Heart left ventricle (tissue), 16 donors: ENCODE results near the gene NAT14. TPM values are rescaled to one million over a fixed set of nuclear protein-coding genes. Genes with fewer than 3 reads are reported as not detected.
"Not testable (repeated sequence)": the region's sequence is repeated elsewhere in the genome, so short reads cannot be mapped to it uniquely, and the experiment has no call there.

Source experiments
- ATAC-seq, 4 donors: fragments of 200-7000 bp; cut with Tn5 transposase; one replicate each; pipeline ENCODE4 v1.9.1; 2020 to 2022; ENCODE audit warnings: moderate library complexity in 4 of 4, mild to moderate bottlenecking in 3 of 4, moderate number of reproducible peaks in 1 of 4
- DNase-seq, 5 donors: peaks; one replicate each; pipeline ENCODE4 v3.0.0-alpha.2; 2020
- H3K27ac ChIP-seq, 12 donors: fragments of 200-600 bp; sonication (generic) in 4 of 12; one replicate each; pipeline versions ENCODE4 v1.5.0 to v1.8.0; 2016 to 2022; ENCODE audit warnings: mild to moderate bottlenecking in 2 of 12
- H3K27me3 ChIP-seq, 9 donors: fragments of 200-600 bp; sonication (generic) in 2 of 9; one replicate each; pipeline versions ENCODE4 v1.5.1 to v1.8.0; 2016 to 2022; ENCODE audit warnings: mild to moderate bottlenecking in 3 of 9
- H3K36me3 ChIP-seq, 9 donors: fragments of 200-600 bp; sonication (generic) in 2 of 9; one replicate each; pipeline versions ENCODE4 v1.5.0 to v1.8.0; 2018 to 2022; ENCODE audit warnings: mild to moderate bottlenecking in 2 of 9
- H3K4me1 ChIP-seq, 12 donors: fragments of 200-600 bp; sonication (generic) in 4 of 12; one replicate each; pipeline versions ENCODE4 v1.5.0 to v1.8.0; 2016 to 2022; ENCODE audit warnings: mild to moderate bottlenecking in 3 of 12
- H3K4me3 ChIP-seq, 12 donors: fragments of 200-600 bp; sonication (generic) in 4 of 12; one replicate each; pipeline versions ENCODE4 v1.5.0 to v1.8.0; 2017 to 2022; ENCODE audit warnings: mild to moderate bottlenecking in 9 of 12, moderate library complexity in 4 of 12
- H3K9me3 ChIP-seq, 12 donors: fragments of 200-600 bp; sonication (generic) in 4 of 12; one replicate each; pipeline versions ENCODE4 v1.5.0 to v1.8.0; 2016 to 2022; ENCODE audit warnings: mild to moderate bottlenecking in 1 of 12
- CTCF ChIP-seq, 12 donors: fragments of 200-600 bp; sonication (generic) in 4 of 12; IDR thresholded peaks; one replicate each; pipeline versions ENCODE4 v1.5.0 to v1.8.0; 2018 to 2022; ENCODE audit warnings: antibody characterized with exemption in 12 of 12, mild to moderate bottlenecking in 5 of 12
- POLR2A ChIP-seq, 2 donors: fragments of 450-650 bp; IDR thresholded peaks; one replicate each; pipeline ENCODE4 v1.6.1; 2017; ENCODE audit warnings: antibody characterized with exemption in 2 of 2, mild to moderate bottlenecking in 2 of 2, moderate library complexity in 2 of 2
- WGBS, 4 donors: extraction: QIAGEN DNeasy Blood & Tissue Kit in 2 of 4; methylation state at CpG; one replicate each; pipeline versions ENCODE4 v1.1.5 to v1.1.7; 2013 to 2018; 5-methylcytosine and 5-hydroxymethylcytosine counted together
- intact Hi-C, 10 donors: fragments of 100-400 bp; cut with DNase I; formaldehyde crosslinking; loops; one replicate each; pipeline versions ENCODE4 v1.11.1 to v1.14.2; 2022
- polyA plus RNA-seq, 2 donors: library from polyadenylated mRNA; stranded (reverse); fragments of 200-250 nt; gene quantifications; one replicate each; pipeline ENCODE4 v1.2.3, GENCODE V29; 2013
- total RNA-seq, 9 donors: library from RNA; depleted of rRNA in 2 of 9; stranded (reverse); fragments of >200 nt in 2 of 9; fragmentation: NEBNext Ultra II Directional in 3 of 9; extraction: Animal tissue kit (Norgen Biotek cat#: 25700) in 3 of 9; gene quantifications; one replicate each; pipeline versions ENCODE4 v1.1.0 to v1.2.4, GENCODE V29; 2016 to 2023
- donor health status: ischemic (EF 13 %, LVEDD 7.1; RV severe dilation, severe dysfunction).
- donor health status: healthy with polysubstance abuse.
- donor health status: DM: no; HTN: yes; CAD: no.
- donor health status: DM: no; HTN: no; CAD: no.
- donor health status: ischemic (EF 25% LVEDD 6.9; RV normal size, moderate dysfunction).
- donor health status: ischemic (EF 25% LVEDD 5.7; RV mildly dilated, moderate dysfunction).
- donor health status: healthy.
- donor health status: DM: yes; HTN: yes; CAD: no.
- donor health status: ischemic (EF 35%, LVEDD 5.7; RV mildly dilated, moderate dysfunction).
- donor health status: nonischemic (EF 11% LVEDD 7.7; RV severe dilation, severe dysfunction).
- donor health status: DM: yes; HTN: yes; CAD: no.
- donor health status: PGD.
- donor health status: ischemic (EF 29% LVEDD 5.4; RV normal size, mild dysfunction).
- donor health status: nonischemic (EF 23%, LVEDD 6.1; RV moderate dilation, normal function).

Gene NAT14
- total and polyA plus RNA-seq, 11 donors = 2.9 to 10.4 (median 7.3) TPM

- Histone ChIP-seq H3K36me3 (no peaks in the 10 kb centered on the region), H3K4me1 (peaks cover 0 to 14% (median 7%) of the 10 kb centered on the region in 12 donors), H3K4me3 (no peak overlapping the region), H3K27ac (no peak overlapping the region), H3K27me3 (peaks cover 0 to 6% (median 0%) of the 10 kb centered on the region in 9 donors), H3K9me3 (no peaks in the 10 kb centered on the region)
- 24 to 45% (median 28%) methylated on average over 15 of the region's 15 CpGs for WGBS, 4 donors
- intact Hi-C loops = loop anchor here in 1 of 10 donors (5.0 kb wide), 1 partner anchor 34 kb away; no protein-coding TSS in a partner anchor
- DNase-seq (no peak), ATAC-seq (no peak)
- no peak for TF ChIP-seq POLR2A (IDR thresholded peaks at IDR 0.05)
- no peak for TF ChIP-seq CTCF (IDR thresholded peaks at IDR 0.05)
Measured at GRCh38 chr19:55528030-55528803, 43.2 kb downstream of the NAT14 start.

- peaks cover 0 to 14% (median 7%) of the 10 kb centered on the region in 12 donors for H3K4me1 ChIP-seq
- intact Hi-C loops = loop anchor here in 2 of 10 donors (5.0 kb wide), 2 partner anchors 33 to 48 kb away; no protein-coding TSS in a partner anchor
- TF ChIP-seq POLR2A (IDR thresholded peaks at IDR 0.05) (no peak), CTCF (IDR thresholded peaks at IDR 0.05) (no peak)
- H3K9me3 ChIP-seq = no peaks in the 10 kb centered on the region
- DNase-seq = no peak
- no peak for ATAC-seq
- H3K27ac ChIP-seq = no peak overlapping the region
- WGBS, 4 donors = 81 to 90% (median 84%) methylated on average over 36 to 56 of the region's 56 CpGs
- H3K4me3 ChIP-seq = no peak overlapping the region
- no peaks in the 10 kb centered on the region for H3K36me3 ChIP-seq
- H3K27me3 ChIP-seq = peaks cover 0 to 6% (median 0%) of the 10 kb centered on the region in 9 donors
Measured at GRCh38 chr19:55529636-55530234, 44.7 kb downstream of the NAT14 start.

DNA sequence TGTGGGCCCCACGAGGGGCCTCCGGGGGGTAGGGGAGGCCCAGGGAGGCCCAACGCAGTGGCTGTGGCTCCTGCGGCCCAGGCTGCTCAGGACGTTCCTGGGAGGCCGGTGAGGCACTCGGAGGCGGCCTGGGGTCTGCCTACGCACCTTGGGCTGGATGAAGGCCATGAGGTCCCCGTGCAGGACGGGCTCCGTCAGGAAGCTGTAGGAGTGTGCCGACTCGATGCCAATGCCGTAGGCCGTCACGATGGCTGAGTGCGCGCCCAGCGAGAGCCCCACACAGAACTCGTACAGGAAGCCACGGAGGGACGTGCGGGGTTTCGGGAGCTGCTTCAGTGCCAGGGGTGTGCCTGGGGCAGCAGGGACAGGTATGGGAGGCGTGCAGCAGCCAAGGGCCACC is 46.0 kb downstream of the NAT14 start:
- H3K9me3 ChIP-seq = no peaks in the 10 kb centered on the region
- H3K36me3 ChIP-seq = no peaks in the 10 kb centered on the region
- intact Hi-C loops = loop anchor here in 1 of 10 donors (5.0 kb wide), 1 partner anchor 46 kb away; no protein-coding TSS in a partner anchor
- H3K27me3 ChIP-seq = peaks cover 0 to 5% (median 0%) of the 10 kb centered on the region in 9 donors
- no peak overlapping the region for H3K4me3 ChIP-seq
- H3K27ac ChIP-seq = no peak overlapping the region
- H3K4me1 ChIP-seq = peaks cover 0 to 9% (median 7%) of the 10 kb centered on the region in 12 donors
- DNase-seq (no peak), ATAC-seq (no peak)
- TF ChIP-seq CTCF (IDR thresholded peaks at IDR 0.05) = no peak
- WGBS, 4 donors = 92 to 95% (median 92%) methylated on average over 19 to 26 of the region's 26 CpGs

DNA sequence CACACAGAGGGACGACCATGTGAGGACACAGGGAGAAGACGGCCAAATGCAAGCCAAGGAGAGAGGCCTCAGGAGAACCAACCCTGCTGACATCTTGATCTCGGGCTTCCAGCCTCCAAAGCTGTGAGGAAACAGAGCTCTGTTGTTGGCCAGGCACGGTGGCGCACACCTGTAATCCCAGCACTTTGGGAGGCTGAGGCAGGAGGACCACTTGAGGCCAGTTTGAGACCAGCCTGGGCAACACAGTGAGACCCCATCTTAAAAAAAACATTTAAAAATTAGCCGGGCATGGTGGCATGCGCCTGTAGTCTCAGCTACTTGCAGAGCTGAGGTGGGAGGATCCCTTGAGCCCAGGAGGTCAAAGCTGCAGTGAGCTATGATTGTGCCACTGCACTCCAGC is 49.3 kb downstream of the NAT14 start:
- DNase-seq, H3K4me1 ChIP-seq, H3K36me3 ChIP-seq, H3K4me3 ChIP-seq, ATAC-seq, H3K27me3 ChIP-seq, H3K9me3 ChIP-seq, H3K27ac ChIP-seq: not testable (repeated sequence)
- intact Hi-C loops = loop anchor here in 1 of 10 donors (5.0 kb wide), 1 partner anchor 43 kb away; no protein-coding TSS in a partner anchor
- WGBS, 4 donors = 86 to 90% (median 87%) methylated on average over 7 of the region's 7 CpGs
